Ishikawa (cell line): ENCODE data around the gene UNCX.

Source experiments
- CEBPB ChIP-seq: IDR thresholded peaks from 2 replicates; pipeline ENCODE4 v1.6.1; 2012
- EP300 ChIP-seq: IDR thresholded peaks from 2 replicates; pipeline ENCODE4 v1.6.1; 2012; ENCODE audit warnings: borderline replicate concordance
- MAX ChIP-seq: IDR thresholded peaks from 2 replicates; pipeline ENCODE4 v1.6.1; 2012
- NFIC ChIP-seq: IDR thresholded peaks from 2 replicates; pipeline ENCODE4 v1.6.1; 2012
- RAD21 ChIP-seq: IDR thresholded peaks from 2 replicates; pipeline ENCODE4 v1.6.1; 2012; ENCODE audit warnings: low read depth
- REST ChIP-seq: IDR thresholded peaks from 2 replicates; pipeline ENCODE4 v1.6.1; 2012; ENCODE audit warnings: low read depth, mild to moderate bottlenecking
- YY1 ChIP-seq: IDR thresholded peaks from 2 replicates; pipeline ENCODE4 v1.6.1; 2012; ENCODE audit warnings: low read depth

- TF ChIP-seq NFIC (no peak), EP300 (no peak), RAD21 (no peak), MAX (no peak), REST (no peak), CEBPB (no peak), YY1 (no peak)
Observed at GRCh38 chr7:1271656-1272055, 39.0 kb downstream of the UNCX start.
